Ovary (tissue), 3 donors: ENCODE data around the gene KMT2D.

Experiments used
- CTCF ChIP-seq, 3 donors: fragments of 450-650 bp in 2 of 3; fragments of 200-600 bp in 1 of 3; IDR thresholded peaks; one replicate each; pipeline versions ENCODE4 v1.5.1 to v1.8.0; 2016 to 2022; ENCODE audit warnings: antibody characterized with exemption in 3 of 3, mild to moderate bottlenecking in 1 of 3
- POLR2A ChIP-seq: fragments of 450-650 bp; IDR thresholded peaks from one replicate; pipeline ENCODE4 v1.6.1; 2017; ENCODE audit warnings: antibody characterized with exemption, mild to moderate bottlenecking, moderate library complexity
- donor health status: DM: no; HTN: no; CAD: no.

GRCh38 chr12:49023812-49024211, 36.8 kb downstream of the KMT2D start:
- TF ChIP-seq CTCF (IDR thresholded peaks at IDR 0.05) (no peak), POLR2A (no peak)
